NCI-H345 treated with DMSO at 0.1 percent for 48 hours (cell line): ENCODE data around the gene HDAC6.
A peak's percentile ranks its signal among the peaks of the same experiment; 100 is the strongest.
"Not testable (repeated sequence)": the region's sequence is repeated elsewhere in the genome, so short reads cannot be mapped to it uniquely, and the experiment has no call there.

ENCODE experiments used
- DNase-seq: peaks from one replicate; lab custom pipeline; 2025; ENCODE audit not compliant: unreplicated experiment; lab: John Stamatoyannopoulos, UW

Gene HDAC6

DNA sequence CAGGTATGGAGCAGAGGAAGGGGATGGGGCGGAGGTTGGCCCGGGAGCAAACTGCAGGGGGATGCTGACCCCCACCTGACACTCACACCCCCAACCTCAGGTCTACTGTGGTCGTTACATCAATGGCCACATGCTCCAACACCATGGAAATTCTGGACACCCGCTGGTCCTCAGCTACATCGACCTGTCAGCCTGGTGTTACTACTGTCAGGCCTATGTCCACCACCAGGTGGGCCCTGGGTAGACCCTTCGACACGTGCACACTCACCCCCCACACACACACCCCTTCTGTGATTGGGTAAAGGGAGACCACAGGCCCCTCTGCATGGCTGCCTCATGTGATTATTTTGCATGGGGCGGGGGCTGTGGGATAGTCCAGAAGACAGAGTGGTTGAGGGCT, 22.2 kb downstream of the HDAC6 start:
- no peak for DNase-seq

DNA sequence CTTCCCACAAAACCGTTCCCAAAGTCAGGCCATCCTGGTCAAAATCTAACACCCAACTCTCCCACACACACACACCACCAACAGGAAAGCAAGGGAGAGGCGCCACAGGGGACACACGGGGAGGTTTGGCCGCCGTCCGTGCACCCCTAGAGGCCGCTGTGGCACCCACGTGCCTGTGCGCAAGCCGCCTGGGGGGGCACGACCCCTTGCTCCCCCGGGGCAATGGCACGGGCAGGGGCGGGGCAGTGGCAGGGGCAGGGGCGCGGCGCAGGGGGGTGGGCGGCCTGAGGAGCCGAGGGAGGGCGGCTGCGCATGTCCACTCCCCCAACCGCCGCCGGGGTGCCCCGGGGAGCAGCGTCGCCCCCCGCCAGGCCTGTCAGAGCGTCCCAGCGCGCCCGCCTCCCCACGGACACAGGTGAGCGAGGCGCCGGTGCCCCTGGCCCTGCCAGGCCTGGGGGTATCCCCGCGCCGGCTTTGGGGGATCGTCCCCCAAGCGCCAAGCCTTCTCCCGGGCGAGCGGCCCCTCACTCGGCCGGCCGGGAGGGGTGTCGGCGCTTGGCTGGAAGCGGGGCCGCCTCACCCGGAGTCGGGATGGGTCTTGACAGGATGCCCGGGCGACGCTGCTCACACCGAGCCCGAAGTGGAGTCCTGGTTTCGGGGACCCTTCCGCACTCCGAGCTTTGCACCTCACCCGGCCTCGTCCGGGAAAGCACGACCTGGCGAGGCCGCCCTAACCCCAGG, 24.4 kb downstream of the HDAC6 start, which contains the start of gene ERAS:
ERAS (plus strand) TSS at position 379 of the 741 bp plus-strand sequence. CDS start 2,611 bp downstream, outside the sequence.
- no peak for DNase-seq

DNA sequence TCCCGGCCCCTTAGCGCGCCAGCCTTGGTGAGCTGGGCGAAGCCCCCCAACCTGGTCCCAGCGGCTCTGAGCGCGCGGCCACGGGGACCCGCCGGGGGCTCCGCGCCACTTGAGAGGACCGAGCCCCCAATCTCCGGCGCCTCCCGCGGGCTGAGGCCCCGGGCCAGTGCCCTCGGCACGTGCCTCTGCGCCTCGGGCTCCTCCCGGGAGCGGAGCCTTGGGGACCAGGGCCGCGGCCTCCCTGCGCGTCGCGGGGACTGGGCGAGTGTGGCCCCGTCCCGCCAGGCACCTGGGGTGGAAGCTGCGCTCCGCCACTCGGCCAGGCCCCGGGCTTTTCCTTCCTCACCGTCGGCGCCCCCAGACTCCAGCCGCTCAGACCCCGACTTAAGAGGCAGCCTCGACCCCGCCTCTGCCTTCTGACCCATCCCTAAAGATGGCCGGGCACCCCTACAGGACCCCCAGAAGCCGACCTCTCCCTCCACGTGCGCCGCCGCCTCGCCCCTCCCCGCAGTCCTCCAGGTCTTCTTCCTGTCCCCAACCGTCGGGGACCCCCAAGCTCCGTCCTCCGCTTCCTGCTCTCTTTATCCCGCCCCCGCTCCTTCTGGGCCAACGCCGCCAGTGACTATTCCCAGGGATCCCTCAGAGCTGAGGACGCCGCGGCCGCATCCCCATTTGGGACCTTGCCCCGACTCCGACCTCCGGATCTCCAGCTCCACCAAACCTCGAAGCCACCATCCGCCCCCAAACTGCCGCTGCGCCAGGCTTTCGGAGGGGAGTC, 25.2 kb downstream of the HDAC6 start:
- DNase-seq, result no peak

DNA sequence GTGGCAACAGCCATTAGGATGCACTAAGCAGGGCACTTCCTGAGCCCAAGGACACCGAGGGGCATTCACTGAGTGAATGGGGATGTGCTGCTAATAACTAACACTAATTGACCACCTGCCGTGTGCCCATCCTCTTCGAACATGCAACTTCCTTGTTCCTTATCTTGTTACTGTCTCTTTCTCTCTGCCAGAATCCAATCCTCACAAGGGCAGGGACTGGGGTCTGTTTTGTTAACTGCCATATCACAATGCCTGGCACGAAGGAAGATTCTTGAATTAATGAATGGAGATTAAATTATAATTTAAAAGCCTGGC, 25.7 kb downstream of the HDAC6 start:
- DNase-seq, result no peak

DNA sequence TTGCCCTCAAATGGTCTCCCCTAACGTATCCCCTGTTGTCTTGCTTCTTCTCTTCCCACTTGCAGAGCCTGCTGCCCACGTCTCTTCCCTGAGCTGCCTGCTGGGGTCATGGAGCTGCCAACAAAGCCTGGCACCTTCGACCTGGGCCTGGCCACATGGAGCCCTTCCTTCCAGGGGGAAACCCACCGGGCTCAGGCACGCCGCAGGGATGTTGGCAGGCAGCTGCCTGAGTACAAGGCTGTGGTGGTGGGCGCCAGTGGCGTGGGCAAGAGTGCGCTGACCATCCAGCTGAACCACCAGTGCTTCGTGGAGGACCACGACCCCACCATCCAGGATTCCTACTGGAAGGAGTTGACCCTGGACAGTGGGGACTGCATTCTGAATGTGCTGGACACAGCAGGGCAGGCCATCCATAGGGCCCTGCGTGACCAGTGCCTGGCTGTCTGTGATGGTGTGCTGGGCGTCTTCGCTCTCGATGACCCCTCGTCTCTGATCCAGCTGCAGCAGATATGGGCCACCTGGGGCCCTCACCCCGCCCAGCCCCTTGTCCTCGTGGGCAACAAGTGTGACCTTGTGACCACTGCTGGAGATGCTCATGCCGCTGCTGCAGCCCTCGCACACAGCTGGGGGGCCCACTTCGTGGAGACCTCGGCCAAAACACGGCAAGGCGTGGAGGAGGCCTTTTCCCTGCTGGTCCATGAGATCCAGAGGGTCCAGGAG, 27.3 kb downstream of the HDAC6 start:
- no peak for DNase-seq

DNA sequence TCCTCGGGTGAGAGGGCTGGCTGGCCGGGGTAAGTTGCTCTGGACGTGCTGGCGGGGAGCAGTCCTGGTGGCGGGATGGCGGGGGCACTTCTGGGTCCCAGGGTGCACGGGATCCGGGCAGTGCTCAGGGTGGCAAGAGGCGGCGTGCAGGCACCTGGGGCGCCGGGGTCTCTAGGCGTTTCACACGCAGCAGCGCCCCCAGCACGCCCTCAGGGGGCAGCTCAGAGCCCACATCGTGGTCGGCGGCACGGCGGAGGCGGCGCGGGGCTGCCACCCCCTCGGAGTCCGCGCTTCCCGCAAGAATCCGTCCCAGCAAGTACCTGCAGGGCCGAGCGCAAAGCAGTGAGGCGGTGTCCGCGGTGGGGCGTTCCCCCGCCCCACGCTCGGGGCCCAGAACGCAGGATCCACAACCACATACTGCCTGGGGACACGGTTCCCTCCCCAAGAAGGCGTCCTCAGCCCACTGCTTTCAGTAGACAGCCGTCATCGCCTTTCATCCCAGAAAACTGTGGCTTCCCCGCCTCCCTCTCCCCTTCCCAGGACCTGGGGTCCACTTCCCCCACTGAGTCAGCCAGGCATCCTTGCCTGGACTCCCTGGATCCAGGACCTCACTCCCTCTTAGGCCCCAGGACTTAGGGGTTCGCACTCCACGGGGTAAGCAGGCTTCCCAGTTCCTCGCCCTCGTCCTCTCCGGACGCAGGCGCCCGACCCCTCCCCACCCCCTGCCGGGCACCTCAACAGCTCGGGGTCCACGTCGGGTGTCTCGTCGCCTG, 29.5 kb downstream of the HDAC6 start:
- no peak for DNase-seq

DNA sequence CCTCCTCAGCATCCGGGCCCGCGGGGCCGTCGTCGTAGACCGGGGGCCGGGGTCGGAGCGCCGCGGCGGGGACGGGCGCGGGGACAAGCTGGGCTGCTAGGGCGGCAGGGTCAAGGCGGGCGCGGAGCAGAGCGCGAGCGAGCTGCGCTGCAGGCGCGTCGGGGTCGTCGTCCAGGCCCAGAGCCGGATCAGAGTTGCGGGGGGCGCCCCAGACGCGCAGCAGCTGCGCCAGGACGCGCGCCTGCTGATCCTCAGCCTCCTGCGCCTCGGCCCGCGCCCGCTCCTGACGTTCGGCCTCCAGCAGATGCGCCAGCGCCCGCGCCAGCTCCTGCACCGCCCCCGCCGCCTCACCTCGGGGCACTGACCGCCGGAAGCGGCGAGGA, 30.0 kb downstream of the HDAC6 start:
- DNase-seq, result no peak

DNA sequence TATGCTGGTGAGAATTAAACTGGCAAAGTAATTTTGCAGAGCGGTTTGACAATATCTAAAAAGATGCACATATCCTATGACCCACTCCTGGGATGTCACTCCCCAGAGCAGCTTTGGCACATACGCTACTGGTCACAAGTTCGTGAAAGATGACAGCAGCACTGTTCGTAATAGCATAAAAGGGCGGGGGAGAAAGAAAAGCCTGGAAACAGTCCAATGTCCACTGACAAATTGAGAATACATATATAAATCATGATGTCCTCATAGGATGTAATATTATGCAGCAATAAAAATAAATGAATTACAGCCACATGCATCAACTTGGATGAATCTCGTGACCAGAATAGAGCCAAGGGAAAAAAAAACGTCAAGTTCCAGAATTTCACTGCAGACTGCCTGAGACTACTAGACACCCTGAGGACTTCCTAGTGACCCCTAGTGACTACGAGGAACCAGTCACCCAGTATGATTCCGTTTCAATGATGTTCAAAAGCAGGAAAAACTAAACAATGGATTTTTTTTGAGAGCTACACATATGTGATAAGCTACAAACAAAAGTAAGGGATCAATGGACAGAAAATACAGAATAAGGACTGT, 31.8 kb downstream of the HDAC6 start:
- no peak for DNase-seq

DNA sequence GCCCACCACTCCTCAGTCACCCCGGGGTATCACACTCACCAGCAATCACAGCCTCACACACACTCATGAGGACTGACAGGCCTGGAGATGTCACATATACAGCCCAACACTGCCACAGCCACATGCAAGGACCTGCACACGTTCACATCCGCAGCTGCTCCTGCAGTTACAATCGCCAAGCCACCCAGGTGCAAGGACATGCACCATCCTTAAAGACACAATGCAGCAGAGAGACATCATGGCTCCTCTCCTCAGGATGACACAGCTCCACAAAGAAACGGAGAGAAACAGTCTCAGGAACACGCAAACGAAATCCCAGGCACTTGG, 32.5 kb downstream of the HDAC6 start:
- peak; percentile 3 for DNase-seq

DNA sequence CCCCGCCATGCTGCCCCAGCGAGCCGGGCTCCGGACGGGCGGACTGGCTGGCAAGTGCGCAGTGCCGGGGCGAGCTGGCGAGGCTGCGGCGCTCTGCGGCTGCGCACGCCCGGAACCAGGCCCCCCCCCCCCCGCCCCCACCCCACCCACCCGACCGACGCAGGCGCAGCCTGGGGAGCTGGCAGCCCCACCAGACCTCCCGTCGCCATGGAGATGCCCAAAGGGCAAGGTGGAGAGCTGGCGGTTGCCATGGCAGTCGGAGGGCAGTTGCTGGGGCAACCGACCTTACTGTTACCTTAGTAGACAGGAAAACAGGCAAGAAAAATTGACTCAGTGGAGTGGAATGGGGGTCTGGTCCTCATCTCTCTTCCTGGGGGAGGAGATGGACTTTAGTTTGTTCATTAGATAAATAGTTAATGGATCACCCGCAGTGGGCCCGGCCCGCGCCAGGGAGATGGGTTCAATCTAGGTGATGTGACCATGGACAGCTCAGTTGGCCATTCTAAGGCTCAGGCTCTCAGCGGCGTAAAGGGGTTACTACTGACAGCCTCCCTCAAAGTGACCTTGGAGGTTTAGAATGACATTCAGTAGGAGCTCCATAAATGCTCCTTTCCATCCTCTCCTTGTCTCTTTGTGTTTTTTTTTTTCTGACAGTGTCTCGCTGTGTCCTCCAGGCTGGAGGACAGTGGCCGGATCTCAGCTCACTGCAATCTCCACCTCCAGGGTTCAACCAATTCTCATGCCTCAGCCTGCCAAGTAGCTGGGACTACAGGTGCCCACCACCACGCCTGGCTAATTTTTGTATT, 33.9 kb downstream of the HDAC6 start, which contains the start of gene PCSK1N:
PCSK1N (minus strand) TSS at position 87 of the 806 bp plus-strand sequence; CDS start at position 9, 78 bp downstream.
- DNase-seq, result peak; percentile 58

DNA sequence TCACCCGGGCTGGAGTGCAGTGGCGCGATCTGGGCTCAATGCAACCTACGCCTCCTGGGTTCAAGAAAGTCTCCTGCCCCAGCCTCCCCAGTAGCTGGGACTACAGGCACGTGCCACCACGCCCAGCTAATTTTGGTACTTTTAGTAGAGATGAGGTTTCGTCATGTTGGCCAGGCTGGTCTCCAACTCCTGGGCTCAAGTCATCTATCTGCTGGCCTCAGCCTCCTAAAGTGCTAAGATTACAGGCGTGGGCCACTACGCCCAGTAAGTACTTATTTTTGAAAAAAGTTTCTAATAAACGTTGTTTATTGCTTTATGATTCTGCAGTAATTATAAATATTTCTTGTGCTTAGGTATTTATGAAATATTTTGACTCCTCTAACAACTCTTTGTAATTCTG, 37.8 kb downstream of the HDAC6 start:
- DNase-seq, result no peak

DNA sequence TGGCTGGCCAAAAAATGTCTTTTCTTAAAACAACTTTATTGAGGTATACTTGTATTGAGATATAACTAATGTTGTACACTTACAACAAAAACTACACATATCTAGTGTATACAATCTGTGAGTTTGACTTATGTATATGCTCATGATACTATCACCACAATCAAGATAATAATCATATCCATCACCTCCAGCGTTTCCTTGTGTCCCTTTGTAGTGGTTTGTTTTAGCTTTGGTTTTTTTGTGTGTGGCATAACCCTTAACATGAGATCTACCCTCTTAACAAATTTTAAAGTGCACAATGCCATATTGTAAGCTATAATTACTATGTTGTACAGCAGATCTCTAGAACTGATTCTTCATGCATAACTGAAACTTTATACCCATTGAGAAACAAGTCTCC, 47.0 kb downstream of the HDAC6 start:
- no peak for DNase-seq

DNA sequence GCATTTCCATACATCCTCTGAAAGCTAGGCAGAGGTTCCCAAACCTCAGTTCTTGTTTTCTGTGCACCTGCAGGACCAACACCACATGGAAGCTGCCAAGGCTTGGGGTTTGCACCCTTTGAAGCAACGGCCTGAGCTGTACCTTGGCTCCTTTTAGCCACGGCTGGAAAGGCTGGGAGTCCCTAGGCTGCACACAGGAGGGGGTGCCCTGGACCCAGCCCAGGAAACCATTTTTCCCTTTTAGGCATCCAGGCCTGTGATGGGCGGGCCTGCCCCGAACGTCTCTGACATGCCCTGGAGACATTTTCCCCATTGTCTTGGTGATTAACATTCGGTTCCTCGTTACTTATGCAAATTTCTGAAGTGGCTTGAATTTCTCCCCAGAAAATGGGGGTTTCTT, 51.0 kb downstream of the HDAC6 start:
- DNase-seq, result no peak

DNA sequence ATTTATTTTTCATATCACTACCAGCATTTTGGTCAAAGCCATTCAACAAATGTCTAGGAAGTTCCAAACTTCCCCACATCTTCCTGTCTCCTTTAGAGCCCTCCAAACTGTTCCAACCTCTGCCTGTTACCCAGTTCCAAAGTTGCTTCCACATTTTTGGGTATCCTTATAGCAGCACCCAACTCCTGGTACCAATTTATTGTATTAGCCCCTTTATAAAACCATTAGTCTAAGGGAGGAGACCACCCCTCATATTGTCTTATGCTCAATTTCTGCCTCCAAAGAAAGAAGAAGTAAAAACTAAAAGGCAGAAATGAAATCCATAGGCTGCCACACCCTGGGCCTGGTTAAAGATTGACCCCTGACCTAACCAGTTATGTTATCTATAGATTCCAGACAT, 51.6 kb downstream of the HDAC6 start:
- DNase-seq, result not testable (repeated sequence)

DNA sequence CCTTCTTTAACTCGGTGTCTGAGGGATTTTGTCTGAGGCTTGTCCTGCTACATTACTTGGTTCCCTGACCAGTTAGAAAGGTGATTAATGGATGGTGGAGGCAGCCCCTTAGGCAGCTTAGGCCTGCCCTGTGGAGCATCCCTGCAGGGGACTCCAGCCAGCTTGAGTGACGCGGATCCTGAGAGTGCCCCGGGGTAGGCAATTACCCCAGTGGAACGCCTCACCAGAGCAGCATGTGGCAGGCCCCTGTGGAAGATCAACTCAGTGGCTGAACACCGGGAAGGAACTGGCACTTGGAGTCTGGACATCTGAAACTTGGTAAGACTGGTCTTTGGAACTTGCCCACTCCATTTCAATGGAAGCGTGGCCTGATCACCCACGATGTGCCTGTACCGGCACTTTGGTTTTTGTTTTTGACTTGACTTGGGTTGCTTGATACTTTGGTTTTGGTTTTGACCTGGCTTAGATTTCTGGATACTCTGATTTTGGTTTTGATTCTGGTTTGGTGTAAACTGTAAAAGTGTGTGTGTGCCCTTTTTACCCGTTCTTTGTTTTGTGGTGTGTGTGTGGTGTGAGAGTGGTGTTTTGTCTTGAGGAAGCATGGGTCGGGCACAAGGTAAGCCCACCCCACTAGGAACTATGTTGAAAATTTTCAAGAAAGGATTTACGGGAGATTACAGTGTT, 52.4 kb downstream of the HDAC6 start:
- not testable (repeated sequence) for DNase-seq

DNA sequence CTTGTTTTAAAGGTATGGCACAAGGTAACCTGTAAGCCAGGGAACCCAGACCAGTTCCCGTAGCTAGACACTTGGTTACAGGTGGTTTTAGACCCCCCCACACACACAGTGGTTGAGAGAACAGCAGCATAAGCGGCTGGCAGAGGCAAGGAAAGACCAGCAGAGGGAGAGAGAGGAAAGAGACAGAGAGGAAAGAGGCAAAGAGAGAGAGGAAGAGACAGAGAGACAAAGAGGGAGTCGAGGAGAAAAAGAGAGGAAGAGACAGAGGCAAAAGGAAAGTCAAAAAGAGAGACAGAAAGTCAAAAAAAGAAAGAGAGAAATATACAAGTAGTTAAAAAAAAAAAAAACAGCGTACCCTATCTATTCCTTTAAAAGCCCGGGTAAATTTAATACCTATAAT, 53.0 kb downstream of the HDAC6 start:
- no peak for DNase-seq

DNA sequence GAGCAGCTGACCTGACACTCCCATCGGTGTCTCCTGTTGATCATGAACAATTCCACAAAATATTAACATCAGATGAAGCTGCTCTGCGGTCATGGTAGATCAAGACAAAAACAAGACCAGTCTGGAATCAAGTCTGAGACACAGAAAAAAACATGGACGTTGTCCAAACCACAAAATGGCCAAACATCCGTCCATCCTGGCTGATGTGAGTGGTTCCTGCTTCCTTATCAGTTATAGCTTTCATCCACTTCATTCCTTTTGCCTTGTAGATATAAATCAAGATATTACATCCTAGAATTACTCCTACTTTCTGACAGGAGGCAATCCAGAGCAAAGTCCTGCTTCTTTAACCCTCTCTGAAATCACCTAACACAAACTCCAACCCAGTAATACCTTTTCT, 62.3 kb downstream of the HDAC6 start:
- DNase-seq, result no peak

DNA sequence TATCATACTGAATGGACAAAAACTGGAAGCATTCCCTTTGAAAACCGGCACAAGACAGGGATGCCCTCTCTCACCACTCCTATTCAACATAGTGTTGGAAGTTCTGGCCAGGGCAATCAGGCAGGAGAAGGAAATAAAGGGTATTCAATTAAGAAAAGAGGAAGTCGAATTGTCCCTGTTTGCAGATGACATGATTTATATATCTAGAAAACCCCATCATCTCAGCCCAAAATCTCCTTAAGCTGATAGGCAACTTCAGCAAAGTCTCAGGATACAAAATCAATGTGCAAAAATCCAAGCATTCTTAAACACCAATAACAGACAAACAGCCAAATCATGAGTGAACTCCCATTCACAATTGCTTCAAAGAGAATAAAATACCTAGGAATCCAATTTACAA, 70.2 kb downstream of the HDAC6 start:
- DNase-seq, result not testable (repeated sequence)
